HepG2 (cell line): Measurements from ENCODE around the gene ZFPM1. TPM values are rescaled to one million over a fixed set of nuclear protein-coding genes. Genes with fewer than 3 reads are reported as not detected.

ENCODE experiments used
- ARID3A ChIP-seq: IDR thresholded peaks from 2 replicates; pipeline ENCODE4 v1.6.1; 2012; ENCODE audit warnings: low read depth, low read length, improper control_type of control experiment
- CSRNP1 ChIP-seq: sonication (generic); formaldehyde crosslinking; IDR thresholded peaks from 2 replicates; pipeline ENCODE4 v1.8.1; 2023; ENCODE audit warnings: mild to moderate bottlenecking, missing genetic modification reagents
- FLYWCH1 ChIP-seq: sonication (generic); formaldehyde crosslinking; IDR thresholded peaks from 2 replicates; pipeline ENCODE4 v1.8.1; 2023; ENCODE audit warnings: mild to moderate bottlenecking, missing genetic modification reagents
- IRX3 ChIP-seq: sonication (generic); formaldehyde crosslinking; IDR thresholded peaks from 2 replicates; pipeline ENCODE4 v1.8.1; 2023; ENCODE audit warnings: mild to moderate bottlenecking, low read depth, missing genetic modification reagents, borderline replicate concordance
- ISX ChIP-seq: sonication (generic); formaldehyde crosslinking; conservative IDR thresholded peaks from 2 replicates; pipeline ENCODE4 v1.5.0; 2020; ENCODE audit warnings: missing genetic modification reagents
- MTA1 ChIP-seq: sonication (generic); formaldehyde crosslinking; IDR thresholded peaks from 2 replicates; pipeline ENCODE4 v1.4.0; 2020; ENCODE audit warnings: missing genetic modification reagents, mild to moderate bottlenecking, borderline replicate concordance
- MXD4 ChIP-seq: IDR thresholded peaks from 2 replicates; pipeline ENCODE4 v1.6.1; 2016; ENCODE audit warnings: mild to moderate bottlenecking, missing biosample characterization, missing genetic modification reagents
- NBN ChIP-seq: fragments of 450-650 bp; conservative IDR thresholded peaks from 2 replicates; pipeline ENCODE4 v1.6.1; 2017
- ZIK1 ChIP-seq: sonication (generic); formaldehyde crosslinking; IDR thresholded peaks from 2 replicates; pipeline ENCODE4 v1.5.0; 2020; ENCODE audit warnings: mild to moderate bottlenecking, low read depth, missing genetic modification reagents, borderline replicate concordance
- ZNF274 ChIP-seq: sonication (generic); formaldehyde crosslinking; IDR thresholded peaks from 2 replicates; pipeline ENCODE4 v1.5.1; 2020; ENCODE audit warnings: mild to moderate bottlenecking, missing genetic modification reagents
- ZNF33B ChIP-seq: sonication (generic); formaldehyde crosslinking; IDR thresholded peaks from 2 replicates; pipeline ENCODE4 v1.5.1; 2020; ENCODE audit warnings: mild to moderate bottlenecking, missing genetic modification reagents
- ZNF441 ChIP-seq: sonication (generic); formaldehyde crosslinking; IDR thresholded peaks from 2 replicates; pipeline ENCODE4 v1.7.0; 2021; ENCODE audit warnings: missing genetic modification reagents, borderline replicate concordance
- ZNF563 ChIP-seq: sonication (generic); formaldehyde crosslinking; IDR thresholded peaks from 2 replicates; pipeline ENCODE4 v1.8.0; 2022; ENCODE audit warnings: mild to moderate bottlenecking, moderate library complexity, missing genetic modification reagents
- ZNF619 ChIP-seq: sonication (generic); formaldehyde crosslinking; IDR thresholded peaks from 2 replicates; pipeline ENCODE4 v1.4.0; 2020; ENCODE audit warnings: mild to moderate bottlenecking, missing genetic modification reagents
- polyA plus RNA-seq, 8 experiments: library from polyadenylated mRNA; depleted of rRNA in 3 of 8; stranded (reverse) in 7 of 8; unstranded in 1 of 8; fragments of >200 nt; fragmentation: Illumina TruSeq in 4 of 8; extraction: Trizol in 4 of 8; gene quantifications; 2 replicates each; pipeline versions ENCODE4 v1.2.1 to v1.2.3, GENCODE V29; 2011 to 2016; ENCODE audit warnings: low read depth in 4 of 8, missing spikeins in 1 of 8, mixed read lengths in 1 of 8; ENCODE audit not compliant: insufficient read depth in 1 of 8
- total RNA-seq, 5 experiments: library from RNA; depleted of rRNA; stranded (reverse); fragments of >200 nt; fragmentation: Illumina TruSeq; extraction: Trizol; gene quantifications; 2 replicates each; pipeline ENCODE4 v1.2.3, GENCODE V29; 2016; ENCODE audit warnings: low read depth in 1 of 5
- TF ChIP-seq, protein P1 (sequence below): IDR thresholded peaks from 2 replicates; pipeline ENCODE4 v1.4.0; 2020; ENCODE audit warnings: mild to moderate bottlenecking, missing genetic modification reagents
- TF ChIP-seq, protein P2 (sequence below): sonication (generic); formaldehyde crosslinking; IDR thresholded peaks from 2 replicates; pipeline ENCODE4 v1.9.0; 2021; ENCODE audit warnings: mild to moderate bottlenecking, missing genetic modification reagents

ZFPM1 gene
- total and polyA plus RNA-seq, 2 of the 13 experiments (the other 11 are each of a cell fraction or from before 2014, with no cell fraction given) = 1.3 to 3.8 TPM

DNA sequence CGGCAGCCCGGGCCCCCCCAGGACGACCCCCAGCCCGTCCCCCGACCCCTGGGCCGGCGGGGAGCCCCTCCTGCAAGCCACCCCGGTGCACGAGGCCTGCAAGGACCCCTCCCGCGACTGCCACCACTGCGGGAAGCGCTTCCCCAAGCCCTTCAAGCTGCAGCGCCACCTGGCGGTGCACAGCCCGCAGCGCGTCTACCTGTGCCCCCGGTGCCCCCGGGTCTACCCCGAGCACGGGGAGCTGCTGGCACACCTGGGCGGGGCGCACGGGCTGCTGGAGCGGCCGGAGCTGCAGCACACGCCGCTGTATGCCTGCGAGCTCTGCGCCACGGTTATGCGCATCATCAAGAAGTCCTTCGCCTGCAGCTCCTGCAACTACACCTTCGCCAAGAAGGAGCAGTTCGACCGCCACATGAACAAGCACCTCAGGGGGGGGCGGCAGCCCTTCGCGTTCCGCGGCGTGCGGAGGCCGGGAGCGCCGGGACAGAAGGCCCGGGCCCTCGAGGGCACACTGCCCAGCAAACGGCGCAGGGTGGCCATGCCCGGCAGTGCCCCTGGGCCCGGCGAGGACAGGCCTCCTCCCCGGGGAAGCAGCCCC is 15.6 kb upstream of the ZFPM1 start (continued):
- 0 out of 2 replicates have a peak, but pooled peaks have one; percentile 34 for TF ChIP-seq MTA1 (CRISPR knock-in tag)
- no peak for TF ChIP-seq ZNF441 (CRISPR knock-in tag)
- no peak for TF ChIP-seq ARID3A
- TF ChIP-seq ZNF619 (CRISPR knock-in tag) = no peak
- TF ChIP-seq, protein P1, sequence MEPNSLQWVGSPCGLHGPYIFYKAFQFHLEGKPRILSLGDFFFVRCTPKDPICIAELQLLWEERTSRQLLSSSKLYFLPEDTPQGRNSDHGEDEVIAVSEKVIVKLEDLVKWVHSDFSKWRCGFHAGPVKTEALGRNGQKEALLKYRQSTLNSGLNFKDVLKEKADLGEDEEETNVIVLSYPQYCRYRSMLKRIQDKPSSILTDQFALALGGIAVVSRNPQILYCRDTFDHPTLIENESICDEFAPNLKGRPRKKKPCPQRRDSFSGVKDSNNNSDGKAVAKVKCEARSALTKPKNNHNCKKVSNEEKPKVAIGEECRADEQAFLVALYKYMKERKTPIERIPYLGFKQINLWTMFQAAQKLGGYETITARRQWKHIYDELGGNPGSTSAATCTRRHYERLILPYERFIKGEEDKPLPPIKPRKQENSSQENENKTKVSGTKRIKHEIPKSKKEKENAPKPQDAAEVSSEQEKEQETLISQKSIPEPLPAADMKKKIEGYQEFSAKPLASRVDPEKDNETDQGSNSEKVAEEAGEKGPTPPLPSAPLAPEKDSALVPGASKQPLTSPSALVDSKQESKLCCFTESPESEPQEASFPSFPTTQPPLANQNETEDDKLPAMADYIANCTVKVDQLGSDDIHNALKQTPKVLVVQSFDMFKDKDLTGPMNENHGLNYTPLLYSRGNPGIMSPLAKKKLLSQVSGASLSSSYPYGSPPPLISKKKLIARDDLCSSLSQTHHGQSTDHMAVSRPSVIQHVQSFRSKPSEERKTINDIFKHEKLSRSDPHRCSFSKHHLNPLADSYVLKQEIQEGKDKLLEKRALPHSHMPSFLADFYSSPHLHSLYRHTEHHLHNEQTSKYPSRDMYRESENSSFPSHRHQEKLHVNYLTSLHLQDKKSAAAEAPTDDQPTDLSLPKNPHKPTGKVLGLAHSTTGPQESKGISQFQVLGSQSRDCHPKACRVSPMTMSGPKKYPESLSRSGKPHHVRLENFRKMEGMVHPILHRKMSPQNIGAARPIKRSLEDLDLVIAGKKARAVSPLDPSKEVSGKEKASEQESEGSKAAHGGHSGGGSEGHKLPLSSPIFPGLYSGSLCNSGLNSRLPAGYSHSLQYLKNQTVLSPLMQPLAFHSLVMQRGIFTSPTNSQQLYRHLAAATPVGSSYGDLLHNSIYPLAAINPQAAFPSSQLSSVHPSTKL = no peak
- TF ChIP-seq, protein P2, sequence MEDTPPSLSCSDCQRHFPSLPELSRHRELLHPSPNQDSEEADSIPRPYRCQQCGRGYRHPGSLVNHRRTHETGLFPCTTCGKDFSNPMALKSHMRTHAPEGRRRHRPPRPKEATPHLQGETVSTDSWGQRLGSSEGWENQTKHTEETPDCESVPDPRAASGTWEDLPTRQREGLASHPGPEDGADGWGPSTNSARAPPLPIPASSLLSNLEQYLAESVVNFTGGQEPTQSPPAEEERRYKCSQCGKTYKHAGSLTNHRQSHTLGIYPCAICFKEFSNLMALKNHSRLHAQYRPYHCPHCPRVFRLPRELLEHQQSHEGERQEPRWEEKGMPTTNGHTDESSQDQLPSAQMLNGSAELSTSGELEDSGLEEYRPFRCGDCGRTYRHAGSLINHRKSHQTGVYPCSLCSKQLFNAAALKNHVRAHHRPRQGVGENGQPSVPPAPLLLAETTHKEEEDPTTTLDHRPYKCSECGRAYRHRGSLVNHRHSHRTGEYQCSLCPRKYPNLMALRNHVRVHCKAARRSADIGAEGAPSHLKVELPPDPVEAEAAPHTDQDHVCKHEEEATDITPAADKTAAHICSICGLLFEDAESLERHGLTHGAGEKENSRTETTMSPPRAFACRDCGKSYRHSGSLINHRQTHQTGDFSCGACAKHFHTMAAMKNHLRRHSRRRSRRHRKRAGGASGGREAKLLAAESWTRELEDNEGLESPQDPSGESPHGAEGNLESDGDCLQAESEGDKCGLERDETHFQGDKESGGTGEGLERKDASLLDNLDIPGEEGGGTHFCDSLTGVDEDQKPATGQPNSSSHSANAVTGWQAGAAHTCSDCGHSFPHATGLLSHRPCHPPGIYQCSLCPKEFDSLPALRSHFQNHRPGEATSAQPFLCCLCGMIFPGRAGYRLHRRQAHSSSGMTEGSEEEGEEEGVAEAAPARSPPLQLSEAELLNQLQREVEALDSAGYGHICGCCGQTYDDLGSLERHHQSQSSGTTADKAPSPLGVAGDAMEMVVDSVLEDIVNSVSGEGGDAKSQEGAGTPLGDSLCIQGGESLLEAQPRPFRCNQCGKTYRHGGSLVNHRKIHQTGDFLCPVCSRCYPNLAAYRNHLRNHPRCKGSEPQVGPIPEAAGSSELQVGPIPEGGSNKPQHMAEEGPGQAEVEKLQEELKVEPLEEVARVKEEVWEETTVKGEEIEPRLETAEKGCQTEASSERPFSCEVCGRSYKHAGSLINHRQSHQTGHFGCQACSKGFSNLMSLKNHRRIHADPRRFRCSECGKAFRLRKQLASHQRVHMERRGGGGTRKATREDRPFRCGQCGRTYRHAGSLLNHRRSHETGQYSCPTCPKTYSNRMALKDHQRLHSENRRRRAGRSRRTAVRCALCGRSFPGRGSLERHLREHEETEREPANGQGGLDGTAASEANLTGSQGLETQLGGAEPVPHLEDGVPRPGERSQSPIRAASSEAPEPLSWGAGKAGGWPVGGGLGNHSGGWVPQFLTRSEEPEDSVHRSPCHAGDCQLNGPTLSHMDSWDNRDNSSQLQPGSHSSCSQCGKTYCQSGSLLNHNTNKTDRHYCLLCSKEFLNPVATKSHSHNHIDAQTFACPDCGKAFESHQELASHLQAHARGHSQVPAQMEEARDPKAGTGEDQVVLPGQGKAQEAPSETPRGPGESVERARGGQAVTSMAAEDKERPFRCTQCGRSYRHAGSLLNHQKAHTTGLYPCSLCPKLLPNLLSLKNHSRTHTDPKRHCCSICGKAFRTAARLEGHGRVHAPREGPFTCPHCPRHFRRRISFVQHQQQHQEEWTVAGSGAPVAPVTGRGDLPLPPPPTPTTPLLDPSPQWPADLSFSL (CRISPR knock-in tag) = no peak
- no peak for TF ChIP-seq IRX3 (CRISPR knock-in tag)
- no peak for TF ChIP-seq FLYWCH1
- TF ChIP-seq CSRNP1 (CRISPR knock-in tag) = no peak
- no peak for TF ChIP-seq ZNF563 (CRISPR knock-in tag)
- no peak for TF ChIP-seq ZNF33B
- TF ChIP-seq NBN = no peak
- no peak; the same call in 1 of the 2 replicates for TF ChIP-seq ZNF274
- no peak for TF ChIP-seq ISX (CRISPR knock-in tag)
- TF ChIP-seq MXD4 (CRISPR knock-in tag) = 0 out of 2 replicates have a peak, but pooled peaks have one; percentile 49
- no peak for TF ChIP-seq ZIK1 (CRISPR knock-in tag)
